H1 (cell line): ENCODE measurements around the gene MTMR4. TPM values are rescaled to one million over a fixed set of nuclear protein-coding genes. Genes with fewer than 3 reads are reported as not detected.
A peak's percentile ranks its signal among the peaks of the same experiment; 100 is the strongest.

Experiments used
- CTCF ChIA-PET: fragments of 300-600 bp; sonication (Branson Sonifier 250); formaldehyde crosslinking; loops from one replicate; lab custom pipeline; 2021; ENCODE audit not compliant: partially characterized antibody; lab: Charles Lee
- POLR2A ChIA-PET: fragments of 300-600 bp; sonication (Branson Sonifier 250); formaldehyde crosslinking; loops from one replicate; lab custom pipeline; 2021; ENCODE audit warnings: inconsistent platforms; ENCODE audit not compliant: partially characterized antibody; lab: Charles Lee
- DNase-seq, 2 experiments: peaks; one replicate each; pipeline versions ENCODE4 v3.0.0 to v3.0.0-alpha.2; 2010 to 2022; ENCODE audit warnings: low spot score in 2 of 2, low read depth in 1 of 2, mixed read lengths in 1 of 2
- FAIRE-seq: peaks from 2 replicates; lab custom pipeline; 2011; peaks lifted over from hg19 to GRCh38; lab: Jason Lieb, UNC
- H2AFZ ChIP-seq: 2 replicates; pipeline ENCODE4 v1.8.1; 2012; ENCODE audit warnings: low read length, inconsistent platforms
- H2AK5ac ChIP-seq: 2 replicates; pipeline ENCODE4 v1.6.1; 2013; ENCODE audit warnings: low read depth, low read length
- H2BK120ac ChIP-seq: replicated peaks from 2 replicates; pipeline ENCODE3; 2013; ENCODE audit warnings: low read depth, low read length, inconsistent platforms
- H2BK12ac ChIP-seq: 2 replicates; pipeline ENCODE4 v1.6.1; 2013; ENCODE audit warnings: low read depth, low read length
- H2BK15ac ChIP-seq: 2 replicates; pipeline ENCODE4 v1.6.1; 2013; ENCODE audit warnings: low read length
- H2BK20ac ChIP-seq: 2 replicates; pipeline ENCODE4 v1.6.1; 2013; ENCODE audit warnings: low read length
- H2BK5ac ChIP-seq: 2 replicates; pipeline ENCODE4 v1.6.1; 2013; ENCODE audit warnings: low read depth, low read length
- H3K14ac ChIP-seq: 2 replicates; pipeline ENCODE4 v1.6.1; 2013; ENCODE audit warnings: inconsistent platforms; ENCODE audit not compliant: insufficient read length
- H3K18ac ChIP-seq: 2 replicates; pipeline ENCODE4 v1.6.1; 2013; ENCODE audit warnings: low read length; ENCODE audit errors: extremely low read depth
- H3K23ac ChIP-seq: 2 replicates; pipeline ENCODE4 v1.6.1; 2013; ENCODE audit warnings: inconsistent platforms; ENCODE audit not compliant: insufficient read length
- H3K23me2 ChIP-seq: 2 replicates; pipeline ENCODE4 v1.6.1; 2013; ENCODE audit warnings: low read depth, low read length
- H3K27ac ChIP-seq: 2 replicates; pipeline ENCODE4 v1.6.1; 2011; ENCODE audit warnings: low read depth, low read length, inconsistent platforms
- H3K27me3 ChIP-seq, 4 experiments: replicated peaks in 1 of 4; 1 replicate in 1 of 4; 2 replicates in 3 of 4; pipeline versions ENCODE4 v1.6.1 to v1.8.1; 2011 to 2013; ENCODE audit warnings: low read length in 3 of 4, mild to moderate bottlenecking in 3 of 4, inconsistent platforms in 2 of 4, mixed read lengths in 2 of 4, moderate library complexity in 1 of 4; ENCODE audit not compliant: control insufficient read depth in 3 of 4, insufficient read depth in 3 of 4; ENCODE audit errors: extremely low read depth in 1 of 4
- H3K36me3 ChIP-seq, 4 experiments: 2 replicates each; pipeline versions ENCODE4 v1.6.1 to v1.8.1; 2011 to 2013; ENCODE audit warnings: mild to moderate bottlenecking in 4 of 4, low read length in 3 of 4, moderate library complexity in 2 of 4, control low read depth in 1 of 4, inconsistent platforms in 1 of 4; ENCODE audit not compliant: insufficient read depth in 4 of 4, control insufficient read depth in 2 of 4
- H3K4ac ChIP-seq: replicated peaks from 2 replicates; pipeline ENCODE3; 2013; ENCODE audit warnings: low read length, low read depth, mixed read lengths, inconsistent platforms; ENCODE audit not compliant: insufficient read length
- H3K4me1 ChIP-seq, 4 experiments: replicated peaks in 1 of 4; 1 replicate in 1 of 4; 2 replicates in 3 of 4; pipeline versions ENCODE4 v1.6.1 to v1.8.1; 2011 to 2013; ENCODE audit warnings: low read length in 3 of 4, inconsistent platforms in 2 of 4, mixed read lengths in 1 of 4; ENCODE audit not compliant: insufficient read depth in 4 of 4, control insufficient read depth in 3 of 4
- H3K4me2 ChIP-seq, 2 experiments: 2 replicates each; pipeline versions ENCODE4 v1.6.1 to v1.8.1; 2011 to 2013; ENCODE audit warnings: low read depth in 2 of 2, low read length in 2 of 2, control low read depth in 1 of 2, inconsistent platforms in 1 of 2, mild to moderate bottlenecking in 1 of 2; ENCODE audit not compliant: insufficient read depth in 1 of 2
- H3K4me3 ChIP-seq, 4 experiments: fragments of 200-600, 300-600 bp in 1 of 4; sonication (generic), shearing (Covaris generic), sonication (Bioruptor Twin) in 1 of 4; 2 replicates each; pipeline versions ENCODE4 v1.5.1 to v1.8.1; 2011 to 2016; ENCODE audit warnings: low read length in 4 of 4, low read depth in 3 of 4, control low read depth in 2 of 4, inconsistent platforms in 2 of 4, mild to moderate bottlenecking in 2 of 4, mixed read lengths in 1 of 4, moderate library complexity in 1 of 4; ENCODE audit not compliant: insufficient read depth in 2 of 4; ENCODE audit errors: extremely low read depth in 1 of 4
- H3K56ac ChIP-seq: replicated peaks from 2 replicates; pipeline ENCODE3; 2013; ENCODE audit warnings: low read depth, mild to moderate bottlenecking, mixed read lengths, low read length, inconsistent platforms; ENCODE audit not compliant: insufficient read length
- H3K79me1 ChIP-seq: 2 replicates; pipeline ENCODE4 v1.6.1; 2013; ENCODE audit warnings: low read depth, low read length, control low read depth
- H3K79me2 ChIP-seq, 2 experiments: 2 replicates each; pipeline versions ENCODE4 v1.6.1 to v1.8.1; 2012 to 2013; ENCODE audit warnings: low read length in 2 of 2, mild to moderate bottlenecking in 2 of 2, inconsistent platforms in 1 of 2; ENCODE audit not compliant: insufficient read depth in 2 of 2, control insufficient read depth in 1 of 2
- H3K9ac ChIP-seq, 4 experiments: replicated peaks in 1 of 4; 1 replicate in 1 of 4; 2 replicates in 3 of 4; pipeline versions ENCODE4 v1.6.1 to v1.8.1; 2011 to 2013; ENCODE audit warnings: low read depth in 3 of 4, low read length in 3 of 4, control low read depth in 2 of 4, mild to moderate bottlenecking in 2 of 4, moderate library complexity in 2 of 4, inconsistent platforms in 1 of 4; ENCODE audit errors: extremely low read depth in 1 of 4
- H3K9me3 ChIP-seq, 2 experiments: 2 replicates each; pipeline versions ENCODE4 v1.6.1 to v1.8.1; 2012 to 2013; ENCODE audit warnings: mild to moderate bottlenecking in 2 of 2, moderate library complexity in 2 of 2, control low read depth in 1 of 2, inconsistent platforms in 1 of 2, low read depth in 1 of 2, low read length in 1 of 2, mixed read lengths in 1 of 2; ENCODE audit not compliant: insufficient read depth in 2 of 2
- H4K20me1 ChIP-seq, 2 experiments: replicated peaks in 1 of 2; 2 replicates each; pipeline versions ENCODE3 to v1.8.1; 2011 to 2013; ENCODE audit warnings: inconsistent platforms in 2 of 2, low read length in 2 of 2, mild to moderate bottlenecking in 1 of 2; ENCODE audit not compliant: insufficient read depth in 2 of 2, control insufficient read depth in 1 of 2
- H4K5ac ChIP-seq: 2 replicates; pipeline ENCODE4 v1.6.1; 2013; ENCODE audit warnings: low read length, low read depth, mixed read lengths, inconsistent platforms; ENCODE audit not compliant: insufficient read length
- H4K8ac ChIP-seq: 2 replicates; pipeline ENCODE4 v1.8.0; 2013; ENCODE audit warnings: mild to moderate bottlenecking, moderate library complexity, low read length, inconsistent platforms; ENCODE audit not compliant: insufficient read depth; ENCODE audit errors: extremely low read depth
- H4K91ac ChIP-seq: replicated peaks from 2 replicates; pipeline ENCODE3; 2013; ENCODE audit warnings: low read length, mixed read lengths, inconsistent platforms; ENCODE audit not compliant: insufficient read length
- NRF1 ChIP-seq: IDR thresholded peaks from 2 replicates; pipeline ENCODE4 v1.6.1; 2011; ENCODE audit warnings: mild to moderate bottlenecking, low read depth, low read length, improper control_type of control experiment
- RAD21 ChIP-seq, 2 experiments: IDR thresholded peaks in 1 of 2; conservative IDR thresholded peaks in 1 of 2; 2 replicates each; pipeline ENCODE4 v1.6.1; 2011; ENCODE audit warnings: low read depth in 2 of 2, low read length in 2 of 2, improper control_type of control experiment in 1 of 2, inconsistent platforms in 1 of 2, mild to moderate bottlenecking in 1 of 2, moderate library complexity in 1 of 2
- WGBS, 2 experiments: shearing (Covaris generic) in 1 of 2; methylation state at CpG; one replicate each; pipeline versions ENCODE4 v1.1.6 to v1.1.7; 2013 to 2015; ENCODE audit warnings: low lambda C conversion rate in 2 of 2, mixed read lengths in 2 of 2, inconsistent platforms in 1 of 2, low coverage in 1 of 2, missing lambda C conversion rate in 1 of 2; ENCODE audit not compliant: insufficient replicate concordance in 2 of 2, insufficient coverage in 1 of 2, insufficient read length in 1 of 2; ENCODE audit errors: extremely low coverage in 1 of 2, missing lambda C conversion rate in 1 of 2; 5-methylcytosine and 5-hydroxymethylcytosine counted together
- polyA plus RNA-seq, 7 experiments: library from polyadenylated mRNA; depleted of rRNA in 3 of 7; stranded (reverse) in 5 of 7; unstranded in 2 of 7; fragments of >200 nt in 5 of 7; fragments of 200-250 nt in 2 of 7; gene quantifications; 1 replicate in 5 of 7; 2 replicates in 1 of 7; 4 replicates in 1 of 7; pipeline versions ENCODE4 v1.2.1 to v1.2.3, GENCODE V29; 2011 to 2013; ENCODE audit warnings: missing spikeins in 2 of 7, mixed read lengths in 2 of 7
- total RNA-seq: library from RNA; stranded (reverse); fragmentation: NEBNext Ultra II Directional; extraction: Animal tissue kit (Norgen Biotek cat#: 25700); gene quantifications from 2 replicates; pipeline ENCODE4 v1.2.1, GENCODE V29; 2021
- TF ChIP-seq, protein P1 (sequence below), 3 experiments: IDR thresholded peaks; 1 replicate in 2 of 3; 2 replicates in 1 of 3; pipeline versions ENCODE4 v1.5.1 to v1.6.1; 2011; ENCODE audit warnings: low read length in 3 of 3, mild to moderate bottlenecking in 3 of 3, inconsistent platforms in 2 of 3, low read depth in 1 of 3, moderate library complexity in 1 of 3; ENCODE audit not compliant: insufficient read depth in 1 of 3; ENCODE audit errors: control extremely low read depth in 1 of 3

The MTMR4 gene
- total and polyA plus RNA-seq, 2 of the 8 experiments (the other 6 are each of a cell fraction or from before 2014, with no cell fraction given) = 15.9 to 39.2 TPM

DNA sequence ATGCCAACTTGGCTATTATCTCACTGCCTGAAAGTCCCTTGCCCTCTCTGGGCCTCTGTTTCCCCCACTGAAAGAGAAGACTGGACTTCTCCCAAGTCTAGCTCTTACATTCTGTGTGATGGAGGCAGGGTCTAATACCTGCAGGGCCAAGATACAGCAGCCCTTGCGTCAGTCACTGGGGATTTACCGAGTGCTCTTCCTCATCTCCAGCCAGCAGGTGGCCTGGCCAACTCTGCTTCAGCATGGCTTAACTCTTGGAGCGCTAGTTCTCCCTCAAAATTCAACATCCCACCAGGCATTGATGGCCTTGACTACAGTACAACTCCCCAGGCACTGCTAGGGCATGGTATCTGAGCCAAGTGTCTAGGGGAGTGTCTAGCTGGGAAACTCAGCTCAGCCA lies 19.9 kb upstream of the MTMR4 start:
- ChIA-PET CTCF (interaction anchor here (0.7 to 16.5 kb wide), 9 partner anchors 8 to 54 kb away, joined by 3 to 163 read pairs (median 5); a partner anchor contains a TSS), POLR2A (interaction anchor here (1.3 to 6.0 kb wide), 4 partner anchors 15 to 124 kb away, joined by 4 to 32 read pairs (median 26); no protein-coding TSS in a partner anchor)
- Histone ChIP-seq H4K20me1 (no peaks in the 10 kb centered on the region), H2BK5ac (no peak overlapping the region), H3K4me3 (no peak overlapping the region), H3K23me2 (peaks cover 12% of the 10 kb centered on the region), H3K23ac (no peak overlapping the region), H3K9me3 (no peaks in the 10 kb centered on the region), H3K4me2 (no peak overlapping the region), H3K79me2 (no peaks in the 10 kb centered on the region), H3K18ac (no peak overlapping the region), H4K8ac (no peak overlapping the region), H4K91ac (no peak overlapping the region), H3K36me3 (no peaks in the 10 kb centered on the region), H4K5ac (no peak overlapping the region), H3K56ac (no peak overlapping the region), H3K79me1 (no peaks in the 10 kb centered on the region), H3K14ac (no peak overlapping the region), H2AFZ (no peak overlapping the region), H2AK5ac (no peak overlapping the region), H3K27me3 (peaks cover 0 to 6% (median 4%) of the 10 kb centered on the region in 4 experiments; a peak in 5 of 7 replicates), H3K4me1 (peaks cover 7 to 12% (median 7%) of the 10 kb centered on the region in 4 experiments), H2BK120ac (no peak overlapping the region), H2BK15ac (no peak overlapping the region), H2BK12ac (0 out of 2 replicates have a peak overlapping the region, but pooled peaks have one; percentile 80), H3K4ac (no peak overlapping the region), H2BK20ac (no peak overlapping the region), H3K27ac (no peak overlapping the region), H3K9ac (no peak overlapping the region)
- WGBS, 2 experiments = 70% methylated on average over 3 of the region's 3 CpGs; no CpG with 5 or more reads in 1 of the 2 experiments
- TF ChIP-seq NRF1 (no peak), RAD21 (IDR thresholded peaks at IDR 0.05 in 1 of 2, conservative IDR thresholded peaks at IDR 0.05 in 1 of 2; ENCODE audit: low read depth in 2 of 2, low read length in 2 of 2) (0 out of 4 replicates have a peak, but pooled peaks of 1 of the 2 experiments have one; percentile 4)
- TF ChIP-seq, protein P1, sequence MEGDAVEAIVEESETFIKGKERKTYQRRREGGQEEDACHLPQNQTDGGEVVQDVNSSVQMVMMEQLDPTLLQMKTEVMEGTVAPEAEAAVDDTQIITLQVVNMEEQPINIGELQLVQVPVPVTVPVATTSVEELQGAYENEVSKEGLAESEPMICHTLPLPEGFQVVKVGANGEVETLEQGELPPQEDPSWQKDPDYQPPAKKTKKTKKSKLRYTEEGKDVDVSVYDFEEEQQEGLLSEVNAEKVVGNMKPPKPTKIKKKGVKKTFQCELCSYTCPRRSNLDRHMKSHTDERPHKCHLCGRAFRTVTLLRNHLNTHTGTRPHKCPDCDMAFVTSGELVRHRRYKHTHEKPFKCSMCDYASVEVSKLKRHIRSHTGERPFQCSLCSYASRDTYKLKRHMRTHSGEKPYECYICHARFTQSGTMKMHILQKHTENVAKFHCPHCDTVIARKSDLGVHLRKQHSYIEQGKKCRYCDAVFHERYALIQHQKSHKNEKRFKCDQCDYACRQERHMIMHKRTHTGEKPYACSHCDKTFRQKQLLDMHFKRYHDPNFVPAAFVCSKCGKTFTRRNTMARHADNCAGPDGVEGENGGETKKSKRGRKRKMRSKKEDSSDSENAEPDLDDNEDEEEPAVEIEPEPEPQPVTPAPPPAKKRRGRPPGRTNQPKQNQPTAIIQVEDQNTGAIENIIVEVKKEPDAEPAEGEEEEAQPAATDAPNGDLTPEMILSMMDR (IDR thresholded peaks at IDR 0.05; ENCODE audit: control extremely low read depth in 1 of 3, insufficient read depth in 1 of 3, low read depth in 1 of 3, low read length in 3 of 3) = peak in 1 of 3 experiments; percentile 37; a peak in 2 of 4 replicates
- DNase-seq = no peak
- no peak for FAIRE-seq
